GM12865 (cell line): ENCODE data around the gene EFNB1.

Experiments
- DNase-seq: peaks from one replicate; pipeline ENCODE4 v3.0.0; 2010; ENCODE audit warnings: low read depth
- H3K4me3 ChIP-seq: 2 replicates; pipeline ENCODE4 v1.5.1; 2011; ENCODE audit warnings: mild to moderate bottlenecking, low read depth, low read length, control low read depth
- CTCF ChIP-seq: IDR thresholded peaks from 2 replicates; pipeline ENCODE4 v1.5.1; 2011; ENCODE audit warnings: low read length, control low read depth, low read depth, inconsistent platforms; ENCODE audit not compliant: insufficient read depth; ENCODE audit errors: missing control alignments

EFNB1 gene

DNA sequence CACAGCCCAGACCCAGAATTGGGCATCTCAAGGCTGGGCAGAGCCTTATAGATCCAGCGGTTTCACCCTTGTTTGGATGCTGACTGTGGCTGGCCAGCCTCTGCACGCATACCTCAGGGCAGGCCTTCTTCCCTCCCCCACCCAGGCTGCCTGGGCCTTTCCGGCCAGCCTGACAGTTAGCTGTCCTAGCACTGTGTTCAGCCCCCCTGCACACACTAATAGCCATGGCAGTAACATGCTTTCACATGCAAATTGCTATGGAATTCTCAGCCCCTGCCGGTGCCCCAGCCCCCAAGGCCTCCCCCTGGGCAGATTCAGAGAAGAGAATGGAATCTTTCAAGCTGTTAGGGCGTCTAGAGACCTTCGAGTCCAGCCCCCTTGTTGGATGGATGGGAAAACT, 17.7 kb downstream of the EFNB1 start:
- DNase-seq = no peak
- TF ChIP-seq CTCF = no peak
- no peak overlapping the region for H3K4me3 ChIP-seq

- TF ChIP-seq CTCF = no peak
Observed at GRCh38 chrX:68847172-68847571, 18.4 kb downstream of the EFNB1 start.

GRCh38 chrX:68848189-68848940, 19.5 kb downstream of the EFNB1 start:
- TF ChIP-seq CTCF = no peak
- no peak overlapping the region for H3K4me3 ChIP-seq
- DNase-seq = no peak

More at GRCh38 chrX:68847172-68847571, 18.4 kb downstream of the EFNB1 start:
- DNase-seq = no peak
- H3K4me3 ChIP-seq = no peak overlapping the region

- no peak for DNase-seq
- TF ChIP-seq CTCF = no peak
- no peak overlapping the region for H3K4me3 ChIP-seq
Observed at GRCh38 chrX:68851082-68851481, 22.3 kb downstream of the EFNB1 start.

GRCh38 chrX:68852046-68852445, 23.2 kb downstream of the EFNB1 start:
- TF ChIP-seq CTCF = no peak
- H3K4me3 ChIP-seq = no peak overlapping the region
- no peak for DNase-seq

GRCh38 chrX:68853665-68854251, 24.9 kb downstream of the EFNB1 start:
- no peak for TF ChIP-seq CTCF
- no peak overlapping the region for H3K4me3 ChIP-seq
- no peak for DNase-seq
